Fibroblast of peridontal ligament (primary cell): Measurements from ENCODE around the gene OR8S1.
A peak's percentile ranks its signal among the peaks of the same experiment; 100 is the strongest.
"Not testable (repeated sequence)": the region's sequence is repeated elsewhere in the genome, so short reads cannot be mapped to it uniquely, and the experiment has no call there.

ENCODE experiments used
- DNase-seq: peaks from one replicate; pipeline ENCODE4 v3.0.0-alpha.2; 2010; ENCODE audit errors: extremely low read depth

OR8S1 gene, protein sequence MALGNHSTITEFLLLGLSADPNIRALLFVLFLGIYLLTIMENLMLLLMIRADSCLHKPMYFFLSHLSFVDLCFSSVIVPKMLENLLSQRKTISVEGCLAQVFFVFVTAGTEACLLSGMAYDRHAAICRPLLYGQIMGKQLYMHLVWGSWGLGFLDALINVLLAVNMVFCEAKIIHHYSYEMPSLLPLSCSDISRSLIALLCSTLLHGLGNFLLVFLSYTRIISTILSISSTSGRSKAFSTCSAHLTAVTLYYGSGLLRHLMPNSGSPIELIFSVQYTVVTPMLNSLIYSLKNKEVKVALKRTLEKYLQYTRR

DNA sequence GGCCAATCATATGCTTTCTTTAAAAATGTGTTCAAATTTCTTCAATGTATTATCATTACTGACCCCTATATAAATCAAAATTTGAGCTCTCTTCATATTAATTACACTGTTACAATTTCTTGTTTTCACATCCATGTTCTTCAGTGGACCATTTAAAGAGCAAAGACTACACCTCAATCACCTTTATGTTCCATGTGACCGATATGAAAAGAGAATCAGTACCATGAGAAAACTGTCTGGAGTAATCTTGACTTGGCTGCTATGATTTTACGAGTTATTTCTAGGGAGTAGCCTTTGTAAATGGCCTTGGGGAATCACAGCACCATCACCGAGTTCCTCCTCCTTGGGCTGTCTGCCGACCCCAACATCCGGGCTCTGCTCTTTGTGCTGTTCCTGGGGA is at the start of gene OR8S1:
Gene OR8S1, plus strand, starts transcription at position 301 of the 400 bp plus-strand sequence. Its CDS starts 0 bp downstream, at position 301.
- DNase-seq: no peak

DNA sequence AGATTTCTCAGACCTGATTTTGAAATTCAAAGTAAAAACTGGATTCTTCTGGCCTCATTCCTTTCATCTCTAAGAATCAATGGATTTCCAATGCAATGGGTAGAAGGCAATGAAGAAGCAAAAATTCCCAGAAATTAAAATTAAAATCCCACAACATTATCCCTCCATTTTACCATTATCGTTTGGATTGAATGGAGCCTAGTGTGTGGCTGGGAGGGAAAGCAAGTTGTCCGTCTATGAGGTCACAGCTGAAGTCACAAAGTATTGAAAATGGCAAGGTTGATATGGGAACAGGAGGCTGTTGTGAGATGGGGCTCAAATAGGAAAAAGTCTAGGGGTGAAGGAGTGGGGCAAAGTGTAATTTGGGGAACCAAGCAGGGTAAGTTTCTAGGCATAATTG is 43.2 kb upstream of the OR8S1 start, which contains the start of gene C12orf54:
Gene C12orf54, plus strand, starts transcription at position 301 of the 400 bp plus-strand sequence. CDS start 799 bp downstream, outside the sequence.
- DNase-seq: no peak

DNA sequence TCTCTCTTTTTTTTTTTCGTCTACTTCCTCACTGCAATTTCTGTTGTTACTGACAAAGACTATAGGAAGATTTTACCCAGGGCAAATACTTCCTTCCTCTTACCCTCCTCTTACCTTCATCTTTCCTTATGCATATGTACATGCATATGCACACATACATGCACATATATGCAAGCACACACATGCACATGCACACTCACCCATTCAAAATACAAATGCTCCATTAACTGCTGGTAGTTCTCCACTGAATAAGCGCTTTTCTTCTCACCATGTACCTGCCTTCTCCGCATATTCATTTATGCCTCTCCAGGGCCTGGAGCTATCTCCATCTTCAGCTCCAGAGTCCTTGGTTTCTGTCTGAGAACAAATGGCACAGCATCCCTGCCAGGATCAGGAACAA is 42.5 kb upstream of the OR8S1 start:
- DNase-seq: no peak

DNA sequence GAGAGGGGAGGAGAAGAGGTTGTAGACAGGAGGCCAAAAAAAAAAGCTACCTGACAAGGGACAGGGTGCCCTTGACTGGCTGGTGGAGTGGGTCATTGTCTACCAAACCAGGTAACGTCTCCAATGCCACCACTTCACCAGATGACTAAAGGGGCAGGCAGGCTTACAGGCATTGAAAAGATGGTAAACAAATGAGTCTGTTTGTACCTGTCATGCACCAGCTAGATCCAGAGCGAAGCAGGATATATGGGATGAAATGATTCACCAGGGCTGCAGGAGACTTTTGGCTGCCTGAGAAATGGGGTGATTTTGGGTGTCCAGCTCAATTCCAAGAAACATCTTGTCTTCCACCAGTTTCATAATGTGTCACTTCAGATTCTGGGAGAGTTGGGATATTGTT is 39.2 kb upstream of the OR8S1 start:
- no peak for DNase-seq

DNA sequence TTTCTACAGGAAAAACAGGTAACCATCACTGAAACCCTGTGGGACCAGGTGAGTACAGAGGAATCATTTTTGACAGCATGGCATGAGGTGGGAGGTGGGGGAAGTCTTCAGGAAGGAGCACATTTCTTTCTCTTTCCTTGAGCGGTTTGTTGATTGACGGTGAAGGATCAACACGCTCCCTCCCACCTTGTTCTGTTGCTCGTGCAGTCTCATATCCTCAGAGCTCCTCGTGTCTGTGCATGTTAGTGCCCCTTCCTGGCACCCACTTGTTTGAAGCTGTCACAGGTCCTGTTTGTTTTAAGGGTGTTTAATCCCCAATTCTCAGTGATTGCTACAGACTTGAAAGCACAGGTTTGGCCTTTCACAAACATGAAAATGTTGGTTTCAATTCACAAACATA is 38.8 kb upstream of the OR8S1 start:
- no peak for DNase-seq

DNA sequence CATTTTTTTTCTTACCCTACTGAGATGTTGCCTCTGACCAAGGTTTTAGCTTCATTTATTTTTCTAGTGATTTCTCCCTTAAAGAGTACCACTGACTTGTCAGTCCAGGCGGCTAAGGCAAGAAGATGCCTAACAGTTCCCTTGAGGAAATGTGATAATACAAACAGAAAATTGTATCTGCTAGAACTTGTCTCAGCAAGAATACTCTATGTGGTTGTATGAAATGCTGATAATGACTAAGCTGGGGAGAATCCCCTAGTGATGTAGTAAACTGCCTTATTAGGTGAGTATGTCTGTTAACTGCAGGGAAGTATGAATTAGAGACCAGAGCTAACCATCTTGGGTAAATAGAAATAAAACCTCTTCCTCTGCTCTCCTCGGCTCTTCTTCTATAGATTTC is 36.4 kb upstream of the OR8S1 start:
- DNase-seq: no peak

DNA sequence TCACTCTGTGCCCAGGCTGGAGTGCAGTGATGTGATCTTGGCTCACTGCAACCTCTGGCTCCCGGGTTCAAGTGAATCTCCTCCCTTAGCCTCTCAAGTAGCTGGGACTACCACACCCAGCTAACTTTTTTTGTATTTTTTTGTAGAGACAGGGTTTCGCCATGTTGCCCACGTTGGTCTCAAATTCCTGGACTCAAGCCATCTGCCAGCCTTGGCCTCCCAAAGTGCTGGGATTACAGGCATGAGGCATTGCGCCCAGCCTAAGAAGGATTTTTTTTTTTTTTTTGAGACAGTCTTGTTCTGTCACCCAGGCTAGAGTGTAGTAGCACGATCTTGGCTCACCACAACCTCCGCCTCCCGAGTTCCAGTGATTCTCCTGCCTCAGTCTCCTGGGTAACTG is 36.0 kb upstream of the OR8S1 start:
- not testable (repeated sequence) for DNase-seq

DNA sequence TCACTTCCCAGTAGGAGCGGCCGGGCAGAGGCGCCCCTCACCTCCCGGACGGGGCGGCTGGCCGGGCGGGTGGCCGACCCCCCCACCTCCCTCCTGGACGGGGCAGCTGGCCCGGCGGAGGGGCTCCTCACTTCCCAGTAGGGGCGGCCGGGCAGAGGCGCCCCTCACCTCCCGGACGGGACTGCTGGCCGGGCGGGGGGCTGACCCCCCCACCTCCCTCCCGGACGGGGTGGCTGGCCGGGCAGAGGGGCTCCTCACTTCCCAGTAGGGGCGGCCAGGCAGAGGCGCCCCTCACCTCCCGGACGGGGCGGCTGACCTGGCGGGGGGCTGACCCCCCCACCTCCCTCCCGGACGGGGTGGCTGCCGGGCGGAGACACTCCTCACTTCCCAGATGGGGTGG is 25.2 kb upstream of the OR8S1 start:
- not testable (repeated sequence) for DNase-seq

DNA sequence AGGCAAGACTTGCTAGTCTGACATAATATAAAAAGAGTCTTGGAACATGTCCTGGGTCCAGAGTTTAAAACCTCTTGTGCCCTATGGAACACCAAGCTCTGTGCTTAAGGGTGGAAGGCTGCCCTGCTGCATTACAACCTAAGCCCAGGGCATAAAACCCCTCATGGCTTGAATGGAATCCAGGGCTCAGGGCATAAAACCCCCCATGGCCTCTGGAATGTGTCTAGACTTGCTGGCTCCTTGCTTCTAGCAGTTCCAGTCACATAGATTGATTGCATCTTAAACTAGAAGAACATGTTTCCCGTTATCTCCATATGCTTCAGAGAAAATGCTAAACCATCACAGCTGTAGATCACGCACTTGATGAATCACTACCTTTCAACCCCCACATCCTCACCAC is 18.6 kb upstream of the OR8S1 start:
- DNase-seq: not testable (repeated sequence)

DNA sequence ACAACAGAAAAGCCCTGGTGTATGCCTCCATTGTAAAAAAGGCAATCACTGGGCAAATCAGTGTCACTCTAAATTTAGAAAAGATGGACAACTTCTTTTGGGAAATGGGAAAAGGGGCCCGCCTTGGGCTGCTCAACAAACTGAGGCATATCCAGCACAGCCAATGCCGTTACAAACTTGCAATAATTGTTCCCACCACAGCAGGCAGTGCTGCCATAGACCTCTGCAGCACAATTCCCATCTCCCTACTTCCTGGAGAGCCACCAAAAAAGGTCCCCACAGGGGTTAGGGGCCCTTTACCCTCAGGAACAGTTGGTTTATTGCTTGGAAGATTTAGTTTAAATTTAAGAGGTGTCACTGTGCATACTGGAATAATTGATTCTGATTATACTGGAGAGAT is 16.4 kb upstream of the OR8S1 start:
- no peak for DNase-seq

DNA sequence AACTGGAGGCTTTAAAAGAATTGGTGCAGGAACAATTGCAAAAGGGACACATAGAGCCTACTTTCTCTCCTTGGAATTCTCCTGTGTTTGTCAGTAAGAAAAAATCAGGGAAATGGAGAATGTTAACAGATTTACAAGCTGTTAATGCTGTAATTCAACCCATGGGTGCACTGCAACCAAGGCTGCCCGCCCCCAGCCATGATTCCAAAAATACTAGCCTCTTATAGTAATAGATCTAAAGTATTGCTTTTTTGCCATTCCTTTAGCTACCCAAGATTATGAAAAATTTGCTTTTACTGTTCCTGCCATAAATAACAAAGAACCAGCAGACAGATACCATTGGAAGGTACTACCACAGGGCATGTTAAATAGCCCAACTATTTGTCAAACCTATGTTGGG is 15.3 kb upstream of the OR8S1 start:
- no peak for DNase-seq

DNA sequence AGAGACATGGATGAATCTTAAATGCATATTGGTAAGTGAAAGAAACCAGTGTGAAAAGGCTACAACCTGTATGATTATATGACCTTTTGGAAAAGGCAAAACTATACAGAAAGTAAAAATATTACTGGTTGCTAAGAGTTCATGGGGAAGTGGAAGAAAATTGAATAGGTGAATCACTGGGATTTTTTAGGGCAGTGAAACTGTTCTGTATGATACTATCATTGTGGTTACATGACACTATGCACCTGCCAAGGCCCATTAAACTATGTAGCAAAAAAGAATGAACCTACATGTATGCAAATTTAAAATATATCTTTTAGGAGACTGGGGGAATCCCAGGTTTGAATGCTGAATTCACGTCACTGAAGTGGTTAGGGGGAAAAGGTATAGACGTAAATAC is 12.6 kb upstream of the OR8S1 start:
- DNase-seq: no peak

DNA sequence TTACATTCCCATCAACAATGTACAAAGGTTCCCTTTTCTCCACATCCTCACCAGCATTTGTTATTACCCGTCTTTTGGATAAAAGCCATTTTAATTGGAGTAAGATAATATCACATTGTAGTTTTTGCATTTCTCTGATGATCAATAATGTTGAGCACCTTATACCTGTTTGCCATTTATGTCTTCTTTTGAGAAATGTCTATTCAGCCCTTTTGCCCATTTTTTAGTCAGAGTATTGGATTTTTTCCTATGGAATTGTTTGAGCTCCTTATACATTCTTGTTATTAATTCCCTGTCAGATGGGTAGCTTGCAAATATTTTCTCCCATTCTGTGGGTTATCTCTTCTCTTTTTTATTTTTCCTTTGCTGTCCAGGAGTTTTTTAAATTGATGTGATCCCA is 10.7 kb upstream of the OR8S1 start:
- DNase-seq: no peak

DNA sequence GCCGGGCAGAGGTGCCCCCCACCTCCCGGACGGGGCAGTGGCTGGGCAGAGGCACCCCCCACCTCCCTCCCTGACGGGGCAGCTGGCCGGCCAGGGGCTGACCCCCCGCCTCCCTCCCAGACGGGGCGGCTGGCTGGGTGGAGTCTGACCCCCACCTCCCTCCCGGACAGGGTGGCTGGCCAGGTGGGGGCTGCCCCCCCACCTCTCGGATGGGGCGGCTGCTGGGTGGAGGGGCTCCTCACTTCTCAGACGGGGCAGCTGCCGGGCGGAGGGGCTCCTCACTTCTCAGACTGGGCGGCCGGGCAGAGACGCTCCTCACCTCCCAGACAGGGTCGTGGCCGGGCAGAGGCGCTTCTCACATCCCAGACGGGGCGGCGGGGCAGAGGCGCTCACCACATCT is 5.1 kb upstream of the OR8S1 start:
- DNase-seq: not testable (repeated sequence)

DNA sequence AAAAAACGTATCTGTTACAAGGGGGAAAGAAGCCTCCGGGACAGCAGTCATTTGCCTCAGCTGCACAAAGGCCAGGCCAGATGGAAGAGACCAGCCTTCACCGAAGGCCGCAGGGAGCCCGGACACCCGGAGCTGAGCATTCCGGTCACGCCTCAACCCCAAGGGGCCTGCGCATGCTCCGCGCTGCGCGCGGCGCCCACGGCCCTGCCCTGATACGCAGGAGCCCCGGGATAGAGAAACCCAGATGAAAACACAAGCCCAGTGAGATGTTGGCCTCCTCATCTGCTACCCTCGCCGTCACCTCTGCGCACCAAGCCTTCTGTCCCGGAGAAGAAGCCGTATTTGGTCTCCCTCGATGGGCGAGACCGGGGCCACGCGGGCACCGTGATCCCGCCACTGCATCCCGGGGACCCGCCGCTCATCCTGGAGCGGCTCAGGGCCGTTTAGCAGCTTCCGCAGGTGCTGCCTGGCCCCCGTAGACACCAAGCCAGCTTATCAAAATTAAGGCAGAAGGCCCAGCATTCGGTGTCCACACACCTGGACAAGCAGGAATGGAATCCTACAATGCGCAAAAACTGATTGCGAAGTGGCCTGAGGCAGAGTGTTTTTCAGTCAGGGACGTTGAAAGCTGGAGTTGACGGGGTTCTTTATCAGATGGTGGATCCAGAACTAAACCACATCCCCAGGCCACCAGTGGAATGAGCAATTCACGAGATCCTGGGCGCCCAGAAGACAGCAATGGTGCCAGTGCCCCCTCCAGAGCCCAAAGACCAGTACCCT is 2.6 kb downstream of the OR8S1 start:
- DNase-seq: no peak

DNA sequence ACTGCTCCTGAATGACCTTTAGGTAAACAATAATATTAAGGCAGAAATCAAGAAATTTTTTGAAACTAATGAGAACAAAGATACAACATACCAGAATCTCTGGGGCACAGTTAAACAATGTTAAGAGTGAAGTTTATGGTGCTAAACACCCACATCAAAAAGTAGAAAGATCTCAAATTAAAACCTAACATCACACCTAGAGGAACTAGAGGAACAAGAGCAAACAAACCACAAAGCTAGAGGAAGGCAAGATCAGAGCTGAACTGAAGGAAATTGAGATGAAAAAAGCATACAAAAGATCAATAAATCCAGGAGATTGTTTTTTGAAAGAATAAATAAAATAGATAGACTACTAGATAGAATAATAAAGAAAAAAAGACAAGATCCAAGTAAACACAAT is 7.2 kb downstream of the OR8S1 start:
- DNase-seq: no peak

DNA sequence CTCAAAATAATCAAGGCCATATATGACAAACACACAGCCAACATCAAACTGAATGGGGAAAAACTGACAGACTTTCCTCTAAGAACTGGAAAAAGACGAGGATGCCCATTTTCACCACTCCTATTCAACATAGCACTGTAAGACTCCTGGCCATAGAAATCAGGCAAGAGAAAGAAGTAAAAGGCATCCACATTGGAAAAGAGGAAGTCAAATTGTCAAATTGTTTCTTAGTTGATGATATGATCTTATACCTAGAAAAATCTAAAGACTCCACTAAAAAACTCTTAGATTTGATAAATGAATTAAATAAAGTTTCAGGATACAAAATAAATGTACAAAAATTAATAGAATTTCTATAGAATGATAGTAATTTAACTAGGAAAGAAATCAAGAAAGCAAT is 11.2 kb downstream of the OR8S1 start:
- DNase-seq: no peak

DNA sequence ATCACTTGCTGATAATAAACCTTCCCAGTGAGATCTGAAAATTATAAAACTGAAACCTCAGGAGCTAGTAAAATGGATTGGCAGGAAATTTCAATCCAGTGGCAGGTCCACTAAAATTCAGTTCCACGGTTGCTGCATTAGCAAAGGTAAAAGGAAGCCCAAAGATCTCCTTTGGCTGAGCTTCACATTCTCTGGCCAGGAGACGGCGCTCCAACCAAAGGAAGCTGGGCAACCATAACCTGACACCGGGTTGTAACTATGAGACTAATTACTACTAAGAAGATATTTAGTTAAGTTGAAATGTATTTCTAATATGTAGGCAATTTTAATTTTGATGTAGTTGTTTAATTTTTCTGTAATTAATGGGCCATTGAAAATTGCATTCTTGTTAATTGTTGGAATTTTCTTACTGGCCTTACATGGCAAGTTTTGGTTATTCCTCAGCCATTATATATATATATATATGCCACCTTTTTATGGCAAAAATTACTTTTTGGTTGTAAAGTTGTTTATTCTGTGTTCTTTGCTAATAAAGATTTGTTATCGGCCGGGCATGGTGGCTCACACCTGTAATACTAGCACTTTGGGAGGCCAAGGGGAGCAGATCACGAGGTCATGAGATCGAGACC is 17.0 kb downstream of the OR8S1 start:
- DNase-seq: peak; percentile 17

DNA sequence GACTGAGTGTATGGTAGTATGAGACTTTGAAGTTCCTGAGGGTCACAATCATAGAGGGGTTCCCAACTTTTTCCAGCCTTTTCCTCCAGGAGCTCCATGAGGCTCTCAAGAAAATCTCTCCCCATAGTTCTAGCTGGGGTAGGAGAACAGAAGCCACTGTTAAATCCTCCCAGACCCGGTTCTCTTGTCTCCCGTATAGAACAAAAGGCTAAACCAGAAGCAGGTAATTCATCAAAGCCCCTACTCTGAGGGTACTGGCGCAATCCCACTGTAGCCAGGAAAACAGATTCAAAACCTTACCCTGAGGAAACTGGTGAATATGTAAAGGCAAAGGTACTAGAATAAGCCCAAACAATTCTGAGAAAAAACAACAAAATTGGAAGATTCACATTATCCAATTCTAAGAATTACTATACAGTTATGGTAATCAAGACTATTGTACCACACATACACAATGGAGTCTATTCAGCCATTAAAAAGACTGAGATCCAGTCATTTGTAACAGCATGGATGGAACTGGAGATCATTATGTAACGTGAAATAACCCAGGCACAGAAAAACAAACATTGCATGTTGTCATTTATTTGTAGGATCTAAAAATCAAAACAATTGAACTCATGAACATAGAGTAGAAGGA is 20.5 kb downstream of the OR8S1 start:
- DNase-seq: no peak

DNA sequence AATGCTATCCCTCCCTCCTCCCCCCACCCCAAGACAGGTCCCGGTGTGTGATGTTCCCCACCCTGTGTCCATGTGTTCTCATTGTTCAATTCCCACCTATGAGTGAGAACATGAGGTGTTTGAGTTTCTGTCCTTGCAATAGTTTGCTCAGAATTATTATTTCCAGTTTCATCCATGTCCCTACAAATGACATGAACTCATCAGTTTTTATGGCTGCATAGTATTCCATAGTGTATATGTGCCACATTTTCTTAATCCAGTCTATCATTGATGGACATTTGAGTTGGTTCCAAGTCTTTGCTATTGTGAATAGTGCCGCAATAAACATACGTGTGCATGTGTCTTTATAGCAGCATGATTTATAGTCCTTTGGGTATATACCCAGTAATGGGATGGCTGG is 21.6 kb downstream of the OR8S1 start:
- DNase-seq: not testable (repeated sequence)

DNA sequence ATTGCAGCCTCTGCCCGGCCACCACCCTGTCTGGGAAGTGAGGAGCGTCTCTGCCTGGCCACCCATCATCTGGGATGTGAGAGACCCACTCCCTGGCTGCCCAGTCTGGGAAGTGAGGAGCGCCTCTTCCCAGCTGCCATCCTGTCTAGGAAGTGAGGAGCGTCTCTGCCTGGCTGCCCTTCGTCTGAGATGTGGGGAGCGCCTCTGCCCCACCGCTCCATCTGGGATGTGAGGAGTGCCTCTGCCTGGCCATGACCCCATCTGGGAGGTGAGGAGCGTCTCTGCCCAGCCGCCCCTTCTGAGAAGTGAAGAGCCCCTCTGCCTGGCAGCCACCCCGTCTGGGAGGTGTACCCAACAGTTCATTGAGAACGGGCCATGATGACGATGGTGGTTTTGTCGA is 26.2 kb downstream of the OR8S1 start:
- DNase-seq: not testable (repeated sequence)

DNA sequence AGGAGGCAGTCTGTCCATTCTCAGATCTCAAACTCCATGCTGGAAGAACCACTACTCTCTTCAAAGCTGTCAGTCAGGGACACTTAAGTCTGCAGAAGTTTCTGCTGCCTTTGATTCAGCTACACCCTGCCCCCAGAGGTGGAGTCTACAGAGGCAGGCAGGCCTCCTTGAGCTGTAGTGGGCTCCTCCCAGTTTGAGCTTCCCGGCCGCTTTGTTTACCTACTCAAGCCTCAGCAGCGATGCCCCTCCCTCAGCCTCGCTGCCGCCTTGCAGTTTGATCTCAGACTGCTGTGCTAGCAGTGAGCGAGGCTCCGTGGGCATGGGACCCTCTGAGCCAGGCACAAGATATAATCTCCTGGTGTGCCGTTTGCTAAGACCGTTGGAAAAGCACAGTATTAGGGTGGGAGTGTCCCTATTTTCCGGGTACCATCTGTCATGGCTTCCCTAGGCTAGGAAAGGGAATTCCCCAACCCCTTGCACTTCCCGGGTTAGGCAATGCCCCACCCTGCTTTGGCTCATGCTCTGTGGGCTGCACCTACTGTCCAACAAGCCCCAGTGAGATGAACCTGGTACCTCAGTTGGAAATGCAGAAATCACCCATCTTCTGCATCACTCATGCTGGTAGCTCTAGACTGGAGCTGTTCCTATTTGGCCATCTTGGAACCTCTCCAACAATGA is 28.4 kb downstream of the OR8S1 start:
- not testable (repeated sequence) for DNase-seq
